ENCODE measurements around the gene STK38.
"Not testable (repeated sequence)": the region's sequence is repeated elsewhere in the genome, so short reads cannot be mapped to it uniquely, and the experiment has no call there.

Gene STK38

GRCh38 chr6:36469148-36469661 lies 78.1 kb downstream of the STK38 start:
- Histone ChIP-seq H3K4me1 (ENCODE audit: insufficient read depth, low read length) (peaks cover 3% of the 10 kb centered on the region; the same call in 1 of the 2 replicates), H3K9ac (ENCODE audit: low read depth, low read length) (no peak overlapping the region), H3K36me3 (ENCODE audit: insufficient read depth, low read length) (peaks cover 3% of the 10 kb centered on the region; the same call in 1 of the 2 replicates), H3K9me3 (ENCODE audit: control insufficient read depth, insufficient read depth, low read length) (no peaks in the 10 kb centered on the region)

DNA sequence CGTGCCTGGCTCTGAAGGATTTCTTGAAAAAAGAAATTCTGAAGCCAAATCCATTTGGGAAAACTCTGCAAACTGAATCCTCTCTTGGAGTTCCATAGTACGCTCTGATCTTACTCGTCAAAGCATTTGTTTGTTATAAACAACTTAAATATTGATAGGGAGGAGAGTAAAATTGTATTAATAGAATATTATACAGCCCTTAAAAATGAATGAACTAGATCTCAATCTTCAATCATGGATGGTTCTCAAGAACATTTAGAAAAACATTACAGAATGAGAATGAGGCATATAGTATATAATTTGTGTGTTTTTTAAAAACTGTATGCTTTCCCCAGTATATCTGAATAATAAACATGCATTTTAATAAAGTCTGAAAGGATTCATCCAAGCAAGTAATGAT lies 79.7 kb downstream of the STK38 start:
- Histone ChIP-seq H3K9me3 (ENCODE audit: control insufficient read depth, insufficient read depth, low read length) (no peaks in the 10 kb centered on the region), H3K9ac (ENCODE audit: low read depth, low read length) (no peak overlapping the region), H3K36me3 (ENCODE audit: insufficient read depth, low read length) (peaks cover 3% of the 10 kb centered on the region; the same call in 1 of the 2 replicates), H3K4me1 (ENCODE audit: insufficient read depth, low read length) (peaks cover 6% of the 10 kb centered on the region; the same call in 1 of the 2 replicates)

DNA sequence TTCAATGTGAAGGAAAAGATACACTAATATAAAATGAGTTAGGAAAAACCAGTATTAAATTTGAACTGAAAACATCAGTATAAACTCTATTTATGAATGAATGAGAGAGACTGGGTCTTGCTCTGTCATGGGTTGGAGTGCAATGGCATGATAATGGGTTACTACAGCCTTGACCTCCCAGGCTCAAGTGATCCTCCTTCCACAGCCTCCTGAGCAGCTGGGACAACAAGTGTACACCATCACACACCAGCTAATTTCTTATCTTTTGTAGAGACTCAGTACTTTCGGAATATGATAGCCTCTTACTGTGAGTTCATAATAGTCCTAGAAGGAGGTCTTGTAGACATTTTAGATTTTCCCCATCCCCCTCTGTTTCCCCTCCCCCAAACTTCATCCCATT lies 83.0 kb downstream of the STK38 start:
- Histone ChIP-seq H3K9me3 (ENCODE audit: control insufficient read depth, insufficient read depth, low read length) (no peaks in the 10 kb centered on the region), H3K9ac (ENCODE audit: low read depth, low read length) (no peak overlapping the region), H3K4me1 (ENCODE audit: insufficient read depth, low read length) (peaks cover 6% of the 10 kb centered on the region; the same call in 1 of the 2 replicates), H3K36me3 (ENCODE audit: insufficient read depth, low read length) (no peaks in the 10 kb centered on the region)

- Histone ChIP-seq H3K36me3 (ENCODE audit: insufficient read depth, low read length) (no peaks in the 10 kb centered on the region), H3K4me1 (ENCODE audit: insufficient read depth, low read length) (peaks cover 6% of the 10 kb centered on the region; the same call in 1 of the 2 replicates), H3K9ac (ENCODE audit: low read depth, low read length) (no peak overlapping the region), H3K9me3 (ENCODE audit: control insufficient read depth, insufficient read depth, low read length) (no peaks in the 10 kb centered on the region)
Measured at GRCh38 chr6:36463676-36464075, 83.6 kb downstream of the STK38 start.

DNA sequence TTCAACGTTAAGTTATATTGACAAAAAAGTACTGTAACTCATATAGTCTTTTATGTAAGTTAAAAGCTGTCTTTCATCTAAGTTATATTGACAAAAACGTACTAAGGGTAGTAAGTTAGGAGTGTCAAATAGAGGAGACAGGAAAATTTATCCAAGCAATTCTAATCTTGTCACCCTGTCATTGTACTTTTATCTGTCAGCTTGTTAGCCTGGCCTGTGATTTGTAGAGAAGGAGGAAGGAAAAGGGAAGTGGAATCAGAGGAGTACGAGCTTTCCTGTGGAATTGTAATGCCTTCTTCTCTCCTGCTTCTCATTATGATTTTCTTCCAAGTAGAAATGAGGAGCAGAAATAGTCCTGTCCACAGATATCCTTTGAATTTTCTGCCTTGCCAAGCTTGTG lies 85.6 kb downstream of the STK38 start:
- Histone ChIP-seq H3K36me3 (ENCODE audit: insufficient read depth, low read length) (no peaks in the 10 kb centered on the region), H3K4me1 (ENCODE audit: insufficient read depth, low read length) (peaks cover 6% of the 10 kb centered on the region; the same call in 1 of the 2 replicates), H3K9ac (ENCODE audit: low read depth, low read length) (no peak overlapping the region), H3K9me3 (ENCODE audit: control insufficient read depth, insufficient read depth, low read length) (no peaks in the 10 kb centered on the region)

GRCh38 chr6:36460916-36461315 lies 86.4 kb downstream of the STK38 start:
- no peaks in the 10 kb centered on the region for H3K9me3 ChIP-seq (ENCODE audit: control insufficient read depth, insufficient read depth, low read length)
- peaks cover 6% of the 10 kb centered on the region; the same call in 1 of the 2 replicates for H3K4me1 ChIP-seq (ENCODE audit: insufficient read depth, low read length)
- no peaks in the 10 kb centered on the region for H3K36me3 ChIP-seq (ENCODE audit: insufficient read depth, low read length)
- no peak overlapping the region for H3K9ac ChIP-seq (ENCODE audit: low read depth, low read length)

GRCh38 chr6:36459501-36459900 lies 87.8 kb downstream of the STK38 start:
- H3K9me3 ChIP-seq (ENCODE audit: control insufficient read depth, insufficient read depth, low read length) = no peaks in the 10 kb centered on the region
- no peaks in the 10 kb centered on the region for H3K36me3 ChIP-seq (ENCODE audit: insufficient read depth, low read length)
- H3K4me1 ChIP-seq (ENCODE audit: insufficient read depth, low read length) = peaks cover 3% of the 10 kb centered on the region; the same call in 1 of the 2 replicates
- H3K9ac ChIP-seq (ENCODE audit: low read depth, low read length) = no peak overlapping the region

GRCh38 chr6:36455486-36456027 lies 91.7 kb downstream of the STK38 start:
- H3K4me1 ChIP-seq (ENCODE audit: insufficient read depth, low read length) = no peaks in the 10 kb centered on the region
- no peak overlapping the region for H3K9ac ChIP-seq (ENCODE audit: low read depth, low read length)
- H3K9me3 ChIP-seq (ENCODE audit: control insufficient read depth, insufficient read depth, low read length) = no peaks in the 10 kb centered on the region
- no peaks in the 10 kb centered on the region for H3K36me3 ChIP-seq (ENCODE audit: insufficient read depth, low read length)

GRCh38 chr6:36452897-36453296 lies 94.4 kb downstream of the STK38 start:
- not testable (repeated sequence) for H3K36me3 ChIP-seq (ENCODE audit: insufficient read depth, low read length); H3K4me1 ChIP-seq (ENCODE audit: insufficient read depth, low read length); H3K9me3 ChIP-seq (ENCODE audit: control insufficient read depth, insufficient read depth, low read length); H3K9ac ChIP-seq (ENCODE audit: low read depth, low read length)

DNA sequence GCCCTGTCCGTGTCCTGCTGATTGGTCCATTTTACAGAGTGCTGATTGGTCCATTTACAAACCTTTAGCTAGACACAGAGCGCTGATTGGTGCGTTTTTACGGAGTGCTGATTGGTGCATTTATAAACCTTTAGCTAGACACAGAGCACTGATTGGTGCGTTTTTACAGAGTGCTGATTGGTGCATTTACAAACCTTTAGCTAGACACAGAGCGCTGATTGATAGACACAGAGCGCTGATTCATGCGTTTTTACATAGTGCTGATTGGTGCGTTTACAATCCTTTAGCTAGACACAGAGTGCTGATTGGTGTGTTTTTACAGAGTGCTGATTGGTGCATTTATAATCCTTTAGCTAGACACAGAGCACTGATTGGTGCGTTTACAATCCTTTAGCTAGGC lies 98.1 kb downstream of the STK38 start:
- not testable (repeated sequence) for H3K9me3 ChIP-seq (ENCODE audit: control insufficient read depth, insufficient read depth, low read length); H3K36me3 ChIP-seq (ENCODE audit: insufficient read depth, low read length); H3K4me1 ChIP-seq (ENCODE audit: insufficient read depth, low read length); H3K9ac ChIP-seq (ENCODE audit: low read depth, low read length)

DNA sequence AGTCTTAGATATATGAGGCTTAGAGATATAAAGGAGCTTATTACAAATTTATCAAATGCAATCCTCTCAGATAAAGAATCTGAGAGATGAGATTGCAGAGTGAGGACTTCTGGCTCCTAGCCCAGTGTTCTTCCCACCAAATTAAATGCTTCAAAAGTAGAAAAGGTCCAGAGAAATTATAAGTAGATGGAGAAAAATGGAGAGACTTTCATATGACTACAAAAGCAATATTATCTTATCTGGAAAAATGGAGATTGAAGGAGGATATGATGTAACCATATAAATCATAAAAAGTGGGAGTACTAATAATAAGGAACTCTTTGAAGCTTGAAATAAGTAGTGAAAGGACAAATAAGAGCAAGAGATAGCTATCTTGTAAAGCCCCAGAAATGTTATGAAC lies 101.7 kb downstream of the STK38 start:
- no peak overlapping the region for H3K9ac ChIP-seq (ENCODE audit: low read depth, low read length)
- H3K9me3 ChIP-seq (ENCODE audit: control insufficient read depth, insufficient read depth, low read length) = no peaks in the 10 kb centered on the region
- peaks cover 12% of the 10 kb centered on the region for H3K4me1 ChIP-seq (ENCODE audit: insufficient read depth, low read length)
- no peaks in the 10 kb centered on the region for H3K36me3 ChIP-seq (ENCODE audit: insufficient read depth, low read length)

GRCh38 chr6:36444470-36444869 lies 102.8 kb downstream of the STK38 start:
- H3K9ac ChIP-seq (ENCODE audit: low read depth, low read length) = peak overlapping the region; percentile 65; the same call in 1 of the 2 replicates
- peaks cover 12% of the 10 kb centered on the region for H3K4me1 ChIP-seq (ENCODE audit: insufficient read depth, low read length)
- H3K9me3 ChIP-seq (ENCODE audit: control insufficient read depth, insufficient read depth, low read length) = no peaks in the 10 kb centered on the region
- H3K36me3 ChIP-seq (ENCODE audit: insufficient read depth, low read length) = no peaks in the 10 kb centered on the region
